Spleen (tissue), 7 donors: ENCODE measurements around the gene CCDC88B.

ENCODE experiments used
- POLR2A ChIP-seq, 3 donors: fragments of 450-650 bp; IDR thresholded peaks; one replicate each; pipeline ENCODE4 v1.5.1; 2017; ENCODE audit warnings: antibody characterized with exemption in 3 of 3, mild to moderate bottlenecking in 1 of 3
- POLR2AphosphoS5 ChIP-seq, 3 donors: sonication (generic); formaldehyde crosslinking; IDR thresholded peaks; one replicate each; pipeline ENCODE4 v1.5.1; 2017; ENCODE audit warnings: antibody characterized with exemption in 3 of 3
- TF ChIP-seq, protein P1 (sequence below), 11 experiments: fragments of 200-600 bp in 7 of 11; fragments of 450-650 bp in 4 of 11; sonication (generic) in 4 of 11; IDR thresholded peaks in 8 of 11; conservative IDR thresholded peaks in 3 of 11; 1 replicate in 7 of 11; 2 replicates in 4 of 11; pipeline versions ENCODE4 v1.4.0 to v1.8.0; 2016 to 2021; ENCODE audit warnings: antibody characterized with exemption in 11 of 11, inconsistent platforms in 4 of 11, mild to moderate bottlenecking in 1 of 11
- donor health status: DM: no; HTN: no; CAD: no; lungs with moderate emphysema.
- donor health status: DM: no; HTN: no; CAD: no.
- donor health status: DM: no; HTN: no; CAD: no.

DNA sequence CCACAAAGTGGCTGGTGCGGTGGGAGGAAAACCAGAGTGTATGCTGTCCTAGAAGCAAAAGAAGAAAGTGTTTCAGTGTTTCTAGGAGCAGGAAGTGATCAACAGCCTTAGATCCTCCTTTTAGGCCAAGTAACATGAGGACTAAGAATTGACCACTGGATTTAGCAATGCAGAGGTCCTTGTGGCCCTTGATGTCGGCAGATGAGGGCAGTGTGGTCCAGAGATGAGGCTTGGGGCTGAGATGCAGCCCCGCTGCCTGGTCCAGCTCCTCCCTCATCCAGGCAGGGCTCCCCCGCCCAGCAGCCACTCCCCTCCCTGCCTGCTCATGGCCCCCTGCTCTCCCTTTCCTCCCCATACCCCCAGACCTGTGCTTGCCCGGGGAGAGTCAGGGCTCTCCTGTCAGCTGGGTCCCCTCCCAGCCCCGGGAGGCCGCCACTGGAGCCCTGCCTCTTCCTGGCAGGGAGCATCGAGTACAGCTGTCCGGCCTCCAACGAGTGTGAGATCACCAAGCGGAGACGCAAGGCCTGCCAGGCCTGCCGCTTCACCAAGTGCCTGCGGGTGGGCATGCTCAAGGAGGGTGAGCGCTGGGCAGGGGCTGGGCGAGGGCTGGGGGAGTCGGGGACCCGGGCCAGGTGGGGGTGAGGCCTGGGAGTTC is 26.4 kb upstream of the CCDC88B start:
- TF ChIP-seq, protein P1, sequence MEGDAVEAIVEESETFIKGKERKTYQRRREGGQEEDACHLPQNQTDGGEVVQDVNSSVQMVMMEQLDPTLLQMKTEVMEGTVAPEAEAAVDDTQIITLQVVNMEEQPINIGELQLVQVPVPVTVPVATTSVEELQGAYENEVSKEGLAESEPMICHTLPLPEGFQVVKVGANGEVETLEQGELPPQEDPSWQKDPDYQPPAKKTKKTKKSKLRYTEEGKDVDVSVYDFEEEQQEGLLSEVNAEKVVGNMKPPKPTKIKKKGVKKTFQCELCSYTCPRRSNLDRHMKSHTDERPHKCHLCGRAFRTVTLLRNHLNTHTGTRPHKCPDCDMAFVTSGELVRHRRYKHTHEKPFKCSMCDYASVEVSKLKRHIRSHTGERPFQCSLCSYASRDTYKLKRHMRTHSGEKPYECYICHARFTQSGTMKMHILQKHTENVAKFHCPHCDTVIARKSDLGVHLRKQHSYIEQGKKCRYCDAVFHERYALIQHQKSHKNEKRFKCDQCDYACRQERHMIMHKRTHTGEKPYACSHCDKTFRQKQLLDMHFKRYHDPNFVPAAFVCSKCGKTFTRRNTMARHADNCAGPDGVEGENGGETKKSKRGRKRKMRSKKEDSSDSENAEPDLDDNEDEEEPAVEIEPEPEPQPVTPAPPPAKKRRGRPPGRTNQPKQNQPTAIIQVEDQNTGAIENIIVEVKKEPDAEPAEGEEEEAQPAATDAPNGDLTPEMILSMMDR (IDR thresholded peaks at IDR 0.05 in 8 of 11, conservative IDR thresholded peaks at IDR 0.05 in 3 of 11) = no peak
- TF ChIP-seq POLR2A (IDR thresholded peaks at IDR 0.05) (no peak), POLR2AphosphoS5 (IDR thresholded peaks at IDR 0.05) (peak; percentile 49 to 72 (median 60))
